Adipose tissue (tissue), 3 donors: Measurements from ENCODE around the gene NOS3. TPM values are rescaled to one million over a fixed set of nuclear protein-coding genes. Genes with fewer than 3 reads are reported as not detected.
A peak's percentile ranks its signal among the peaks of the same experiment; 100 is the strongest.
"Not testable (repeated sequence)": the region's sequence is repeated elsewhere in the genome, so short reads cannot be mapped to it uniquely, and the experiment has no call there.

Source experiments
- H3K27ac ChIP-seq: one replicate; pipeline ENCODE4 v1.5.1; 2013; ENCODE audit warnings: low read depth, low read length
- WGBS, 3 donors: extraction: QIAGEN DNeasy Blood & Tissue Kit; methylation state at CpG; one replicate each; pipeline ENCODE4 v1.1.7; 2013; 5-methylcytosine and 5-hydroxymethylcytosine counted together
- polyA plus RNA-seq, 3 donors: library from polyadenylated mRNA; stranded (reverse); fragments of 200-250 nt; gene quantifications; one replicate each; pipeline ENCODE4 v1.2.3, GENCODE V29; 2013
- donor health status: healthy with polysubstance abuse.
- donor health status: Bipolar disorder and iron deficiency.
- donor health status: healthy.

NOS3 gene
- polyA plus RNA-seq, 3 donors, result 4.1 to 36.9 (median 23.3) TPM

DNA sequence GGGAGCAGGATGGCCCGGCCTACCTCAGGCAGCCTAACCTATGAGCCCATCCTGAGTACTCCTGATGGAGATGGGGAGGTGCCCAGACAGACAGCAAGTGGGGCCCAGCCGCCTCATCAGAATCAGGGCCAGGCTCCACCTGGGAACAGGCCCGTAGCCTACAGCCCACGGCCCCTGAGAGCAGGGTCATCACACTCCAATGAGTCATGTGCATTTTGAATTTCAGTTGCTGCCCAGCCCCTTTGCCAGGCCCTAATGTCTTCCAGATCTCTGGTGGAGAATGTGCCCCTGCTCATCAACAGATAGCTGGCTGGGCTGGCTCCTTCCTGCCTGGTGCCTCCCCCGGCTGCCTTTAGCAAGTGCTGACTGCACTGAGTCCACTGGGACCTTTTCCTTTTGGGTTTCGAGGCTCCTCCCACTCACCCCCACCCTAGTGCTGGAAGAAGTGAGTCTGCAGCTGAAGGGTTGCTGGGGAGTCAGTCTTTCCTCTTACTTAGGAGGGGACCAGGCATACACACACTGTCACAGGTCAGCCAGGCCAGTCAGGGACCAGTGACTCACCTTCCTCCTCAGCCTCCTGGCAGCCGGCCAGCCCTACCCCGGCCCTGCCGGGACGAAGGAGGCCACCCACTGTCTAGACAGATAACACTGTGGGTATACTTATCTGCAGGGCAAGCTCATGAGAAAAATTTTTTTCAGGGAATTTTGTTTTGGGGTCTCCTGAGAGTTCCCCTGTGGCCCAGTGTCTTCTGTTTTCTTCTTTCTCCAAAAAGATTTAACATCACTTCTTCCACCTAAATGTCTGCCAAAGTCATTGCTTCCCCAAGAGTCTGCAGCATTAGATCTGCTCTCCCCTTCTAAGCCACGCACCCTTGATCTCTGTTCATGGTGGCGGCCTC, 48.4 kb downstream of the NOS3 start:
- WGBS, 3 donors, result 37 to 52% (median 38%) methylated on average over 12 of the region's 12 CpGs
- H3K27ac ChIP-seq, result no peak overlapping the region

- H3K27ac ChIP-seq, result no peak overlapping the region
- WGBS, 3 donors, result 58 to 74% (median 61%) methylated on average over 18 of the region's 18 CpGs
Measured at GRCh38 chr7:151039850-151040548, 49.2 kb downstream of the NOS3 start.

DNA sequence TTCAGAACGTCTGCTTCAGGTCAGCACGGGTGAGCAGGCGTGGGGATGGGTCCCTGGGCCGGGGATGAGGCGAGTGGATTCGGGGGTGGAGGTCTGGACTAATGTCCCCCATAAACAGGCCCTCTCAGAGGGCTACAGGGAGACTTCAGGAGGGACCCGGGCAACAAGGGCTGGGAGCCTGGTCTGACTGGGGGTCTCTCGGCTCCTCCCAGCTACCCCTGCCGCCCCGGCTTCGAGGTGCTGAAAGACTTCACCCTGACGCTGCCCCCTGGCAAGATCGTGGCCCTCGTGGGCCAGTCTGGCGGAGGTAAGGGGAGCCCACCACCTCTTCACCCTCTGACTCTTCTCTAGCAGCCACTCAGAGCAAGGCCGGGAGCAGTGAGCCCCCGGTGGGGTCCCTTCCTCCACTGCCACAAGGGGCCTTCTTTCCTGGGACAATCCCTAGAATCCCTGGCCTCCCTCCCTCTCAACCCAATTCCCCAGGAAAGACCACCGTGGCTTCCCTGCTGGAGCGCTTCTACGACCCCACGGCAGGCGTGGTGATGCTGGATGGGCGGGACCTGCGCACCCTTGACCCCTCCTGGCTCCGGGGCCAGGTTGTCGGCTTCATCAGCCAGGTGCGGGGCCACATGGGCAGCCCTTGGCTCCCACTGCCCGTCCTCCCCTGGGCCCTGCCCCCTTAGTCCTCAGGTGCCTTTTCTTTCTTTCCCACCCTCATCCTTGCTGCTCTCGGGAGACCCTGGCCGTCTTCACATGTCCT, 50.0 kb downstream of the NOS3 start:
- 90 to 94% (median 91%) methylated on average over 30 of the region's 30 CpGs for WGBS, 3 donors

GRCh38 chr7:151043449-151043848, 52.6 kb downstream of the NOS3 start:
- not testable (repeated sequence) for H3K27ac ChIP-seq
- 88 to 92% (median 88%) methylated on average over 9 to 10 of the region's 10 CpGs for WGBS, 3 donors

More for the DNA sequence above, 50.0 kb downstream of the NOS3 start:
- no peak overlapping the region for H3K27ac ChIP-seq

DNA sequence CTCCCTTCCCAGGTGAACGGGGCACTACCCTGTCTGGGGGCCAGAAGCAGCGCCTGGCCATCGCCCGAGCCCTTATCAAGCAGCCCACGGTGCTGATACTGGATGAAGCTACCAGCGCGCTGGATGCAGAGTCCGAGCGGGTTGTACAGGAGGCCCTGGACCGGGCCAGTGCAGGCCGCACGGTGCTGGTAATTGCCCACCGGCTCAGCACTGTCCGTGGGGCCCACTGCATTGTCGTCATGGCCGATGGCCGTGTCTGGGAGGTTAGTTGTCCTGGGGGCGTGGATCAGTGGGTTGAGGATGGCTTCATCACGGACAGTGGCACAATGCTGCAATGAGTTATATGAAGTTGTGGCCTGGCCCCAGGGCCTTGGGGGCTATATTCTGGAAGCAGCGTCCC, 53.1 kb downstream of the NOS3 start:
- WGBS, 3 donors, result 92 to 96% (median 94%) methylated on average over 20 of the region's 20 CpGs
- no peak overlapping the region for H3K27ac ChIP-seq

GRCh38 chr7:151045262-151045661, 54.4 kb downstream of the NOS3 start:
- no peak overlapping the region for H3K27ac ChIP-seq
- WGBS, 3 donors, result 80 to 92% (median 81%) methylated on average over 6 to 11 of the region's 11 CpGs

- WGBS, 3 donors, result 80 to 87% (median 82%) methylated on average over 9 of the region's 9 CpGs
Measured at GRCh38 chr7:151045967-151046366, 55.1 kb downstream of the NOS3 start.

DNA sequence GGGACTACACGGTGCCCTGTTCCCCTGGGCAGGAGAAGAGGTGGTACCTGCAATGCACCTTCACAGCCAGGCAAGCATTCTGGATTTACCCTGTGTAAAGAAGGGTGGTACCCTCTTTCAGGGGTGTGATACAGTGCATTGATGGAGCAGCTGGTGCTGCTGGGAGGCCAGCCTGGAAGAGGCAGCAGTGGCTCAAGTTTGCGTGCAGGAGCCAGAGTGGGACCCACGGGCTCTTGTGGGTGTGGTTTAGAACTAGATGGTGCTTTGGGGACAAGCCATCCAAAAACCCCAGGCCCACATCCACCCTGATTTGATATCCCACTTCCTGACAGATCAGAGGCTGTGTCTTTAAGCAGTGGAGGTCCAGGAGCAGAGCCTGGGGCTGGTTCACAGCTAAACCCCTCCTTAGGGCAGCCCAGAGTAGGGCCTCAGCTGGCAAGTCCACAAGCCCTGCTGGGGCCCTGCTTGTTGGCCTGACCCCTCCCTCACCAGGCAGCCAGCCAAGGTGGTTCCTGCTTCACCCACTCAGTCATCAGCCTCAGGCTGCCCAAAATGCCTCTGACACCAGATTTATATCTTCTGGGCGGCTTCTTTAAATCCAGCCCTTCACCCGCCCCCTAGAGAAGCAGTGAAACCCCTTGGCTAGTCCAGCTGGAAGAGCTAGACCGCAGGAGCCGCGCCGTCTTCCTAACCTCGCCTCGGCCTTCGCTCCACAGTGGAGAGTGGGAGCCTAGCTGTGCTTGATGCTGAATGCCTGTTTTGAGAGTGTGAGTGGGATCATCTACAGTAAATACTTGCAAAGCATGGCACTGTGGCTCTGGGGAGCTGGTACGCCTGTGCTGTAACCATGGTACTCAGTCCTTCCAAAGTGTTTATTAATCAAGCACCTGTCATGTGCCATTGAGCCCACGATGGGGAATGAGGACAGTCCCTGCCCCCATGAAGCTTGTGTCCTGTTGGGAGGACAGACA, 56.1 kb downstream of the NOS3 start:
- 40 to 64% (median 44%) methylated on average over 14 of the region's 14 CpGs for WGBS, 3 donors
- no peak overlapping the region for H3K27ac ChIP-seq

More at GRCh38 chr7:151045967-151046366, 55.1 kb downstream of the NOS3 start:
- H3K27ac ChIP-seq, result no peak overlapping the region

DNA sequence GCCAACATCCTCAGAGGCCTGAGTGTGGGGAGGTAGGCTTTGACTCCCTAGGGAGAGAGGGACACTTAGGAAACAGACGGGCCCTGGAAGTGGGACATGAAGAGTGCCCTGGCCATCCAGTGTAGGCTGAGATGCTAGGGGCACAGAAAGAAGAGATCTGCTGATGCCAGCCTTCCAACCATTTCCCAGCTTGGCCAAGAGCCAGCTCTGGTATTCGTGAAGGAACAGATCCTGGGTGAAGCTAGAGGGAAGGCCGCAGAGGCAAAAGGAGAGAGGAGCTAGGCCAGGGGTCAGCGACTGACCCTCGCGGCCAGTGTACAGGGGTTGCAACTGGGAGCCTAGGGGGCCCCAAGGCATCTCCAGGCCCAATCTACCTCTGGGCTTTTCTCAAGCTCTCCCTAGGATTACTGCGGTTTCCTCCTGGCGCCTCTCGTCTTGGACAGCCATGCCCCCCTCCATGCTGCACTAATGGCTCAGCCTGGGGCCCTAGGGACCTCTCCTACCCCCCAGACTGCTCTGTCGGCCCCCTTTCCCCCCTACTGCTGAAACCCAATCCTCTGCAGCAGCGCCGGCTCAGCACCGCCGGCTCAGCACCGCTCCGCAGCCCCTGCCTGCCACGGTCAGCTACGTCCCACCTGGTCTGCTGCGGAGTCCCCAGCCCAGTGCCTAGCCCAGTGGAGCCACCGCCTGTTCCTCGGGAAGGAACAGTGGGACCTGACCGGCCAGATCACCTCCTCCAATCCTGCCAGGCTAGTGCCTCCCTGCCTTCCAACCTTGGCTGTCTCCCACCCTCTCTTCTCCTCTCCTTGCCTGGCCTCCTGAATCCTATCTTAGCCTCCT, 57.4 kb downstream of the NOS3 start, which contains the start of gene ASIC3:
TSS of gene ASIC3 (plus strand) at position 556 of the 840 bp plus-strand sequence. CDS start 355 bp downstream, outside the sequence.
- H3K27ac ChIP-seq, result no peak within 1 kb of the TSS
- 74 to 80% (median 77%) methylated on average over 22 of the region's 22 CpGs for WGBS, 3 donors

GRCh38 chr7:151048911-151049463, 58.2 kb downstream of the NOS3 start:
- no peak overlapping the region for H3K27ac ChIP-seq
- 89 to 91% (median 90%) methylated on average over 38 of the region's 38 CpGs for WGBS, 3 donors

DNA sequence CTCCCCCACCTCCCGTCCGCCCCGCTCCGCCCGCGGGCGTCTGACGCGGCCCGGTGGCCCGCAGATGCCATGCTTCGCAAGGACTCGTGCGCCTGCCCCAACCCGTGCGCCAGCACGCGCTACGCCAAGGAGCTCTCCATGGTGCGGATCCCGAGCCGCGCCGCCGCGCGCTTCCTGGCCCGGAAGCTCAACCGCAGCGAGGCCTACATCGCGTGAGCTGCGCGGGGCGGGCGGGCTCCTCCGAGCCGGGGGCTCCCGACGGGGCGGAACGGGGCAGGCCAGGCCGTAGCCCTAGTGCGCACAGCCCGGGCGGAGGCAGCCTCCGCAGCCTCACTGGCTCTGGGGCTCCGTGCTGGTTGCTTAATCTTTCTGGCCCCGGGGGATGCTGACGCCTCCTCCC, 60.3 kb downstream of the NOS3 start:
- H3K27ac ChIP-seq, result no peak overlapping the region
- WGBS, 3 donors, result 2 to 3% (median 2%) methylated on average over 43 to 50 of the region's 50 CpGs

DNA sequence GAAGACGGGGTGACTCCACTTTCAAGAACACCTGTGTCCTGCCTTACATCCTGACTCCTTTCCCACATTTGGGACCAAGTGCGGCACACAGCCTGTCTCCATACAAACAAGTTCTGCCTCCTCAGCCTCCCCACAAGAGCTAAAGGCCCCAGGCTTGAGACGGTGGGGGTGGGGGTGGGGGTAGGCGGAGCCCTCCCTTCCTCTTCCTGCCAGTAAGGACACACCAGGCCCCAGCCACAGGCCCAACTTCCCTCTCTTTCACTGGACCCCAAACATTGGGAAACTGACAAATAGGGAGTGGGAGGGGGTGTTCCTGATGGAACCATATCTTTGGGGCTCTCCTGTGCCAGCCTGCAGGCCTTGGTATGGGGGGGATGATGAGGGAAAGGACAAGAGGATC, 62.3 kb downstream of the NOS3 start:
- 62 to 82% (median 68%) methylated on average over 4 of the region's 4 CpGs for WGBS, 3 donors
- H3K27ac ChIP-seq, result no peak overlapping the region

GRCh38 chr7:151053751-151054150, 62.9 kb downstream of the NOS3 start:
- no peak overlapping the region for H3K27ac ChIP-seq
- WGBS, 3 donors, result 87 to 93% (median 87%) methylated on average over 7 to 8 of the region's 8 CpGs

- H3K27ac ChIP-seq, result no peak overlapping the region
- 79 to 94% (median 90%) methylated on average over 6 of the region's 6 CpGs for WGBS, 3 donors
Measured at GRCh38 chr7:151056283-151056665, 65.5 kb downstream of the NOS3 start.

- 24 to 43% (median 38%) methylated on average over 29 of the region's 29 CpGs for WGBS, 3 donors
- H3K27ac ChIP-seq, result no peak overlapping the region
Measured at GRCh38 chr7:151056666-151057505, 66.1 kb downstream of the NOS3 start.

- WGBS, 3 donors, result 0% methylated on average over 30 of the region's 30 CpGs
- H3K27ac ChIP-seq, result peak within 1 kb of the TSS; percentile 63
Measured at GRCh38 chr7:151057506-151057988, 66.7 kb downstream of the NOS3 start, which contains the start of gene CDK5. Gene CDK5, minus strand, starts transcription at chr7:151057897. Its CDS starts 49 bp downstream, at chr7:151057848.
